Stimulated activated CD4-positive, alpha-beta T cell treated with anti-CD3 and anti-CD28 coated beads, Interleukin-2, amount 100 ng/mL, for 48 hours (primary cell): ENCODE results near the gene PDXK.
"Not testable (repeated sequence)": the region's sequence is repeated elsewhere in the genome, so short reads cannot be mapped to it uniquely, and the experiment has no call there.

ENCODE experiments used
- DNase-seq, 2 donors: peaks; one replicate each; pipeline ENCODE4 v3.0.0-alpha.2; 2020

PDXK gene

GRCh38 chr21:43697758-43698643 lies 20.9 kb upstream of the PDXK start:
- DNase-seq = no peak

GRCh38 chr21:43699492-43699777 lies 19.5 kb upstream of the PDXK start:
- DNase-seq = not testable (repeated sequence)

- DNase-seq = no peak
These were observed 18.9 kb upstream of the PDXK start for GRCh38 chr21:43699933-43700599.

GRCh38 chr21:43701936-43702784 lies 16.8 kb upstream of the PDXK start:
- no peak for DNase-seq

- DNase-seq = no peak
These were observed 16.2 kb upstream of the PDXK start for GRCh38 chr21:43702785-43703034.

- no peak for DNase-seq
These were observed 15.7 kb upstream of the PDXK start for GRCh38 chr21:43703035-43703880.

GRCh38 chr21:43707462-43707861 lies 11.5 kb upstream of the PDXK start:
- no peak for DNase-seq

- no peak for DNase-seq
These were observed 10.1 kb upstream of the PDXK start for GRCh38 chr21:43708745-43709381.

GRCh38 chr21:43712268-43712942 lies 6.5 kb upstream of the PDXK start:
- no peak for DNase-seq

- DNase-seq = not testable (repeated sequence)
These were observed 5.8 kb upstream of the PDXK start for GRCh38 chr21:43713123-43713522.

- no peak for DNase-seq
These were observed 2.4 kb upstream of the PDXK start for GRCh38 chr21:43716376-43717165.

- DNase-seq = no peak
These were observed 1.6 kb upstream of the PDXK start for GRCh38 chr21:43717166-43717853.

- no peak for DNase-seq
These were observed 710 bp upstream of the PDXK start for GRCh38 chr21:43717967-43718871.

- DNase-seq = no peak
These were observed 1.0 kb downstream of the PDXK start for GRCh38 chr21:43719748-43720538.

- no peak for DNase-seq
These were observed 1.7 kb downstream of the PDXK start for GRCh38 chr21:43720539-43721166.

- DNase-seq = no peak
These were observed 2.3 kb downstream of the PDXK start for GRCh38 chr21:43721206-43721605.

- DNase-seq = no peak
These were observed 3.0 kb downstream of the PDXK start for GRCh38 chr21:43721939-43722338.

- DNase-seq = no peak
These were observed 4.7 kb downstream of the PDXK start for GRCh38 chr21:43723648-43724047.
